Kidney (tissue), 14 donors: ENCODE data around the gene CDC14A. TPM values are rescaled to one million over a fixed set of nuclear protein-coding genes. Genes with fewer than 3 reads are reported as not detected.
A peak's percentile ranks its signal among the peaks of the same experiment; 100 is the strongest.

Experiments used
- DNase-seq, 5 donors: peaks; one replicate each; pipeline ENCODE4 v3.0.0-alpha.2; 2013 to 2020
- FAIRE-seq: peaks from 2 replicates; lab custom pipeline; 2012; peaks lifted over from hg19 to GRCh38; lab: Jason Lieb, UNC
- H3K27ac ChIP-seq, 2 donors: one replicate each; pipeline ENCODE4 v1.7.0; 2013; ENCODE audit warnings: low read depth in 2 of 2, low read length in 2 of 2, inconsistent platforms in 1 of 2
- H3K27me3 ChIP-seq: one replicate; pipeline ENCODE4 v1.7.1; 2013; ENCODE audit warnings: low read length, inconsistent platforms; ENCODE audit not compliant: control insufficient read depth, insufficient read depth
- H3K36me3 ChIP-seq, 3 donors: one replicate each; pipeline versions ENCODE4 v1.7.0 to v1.7.1; 2013; ENCODE audit warnings: low read length in 3 of 3, control low read depth in 1 of 3, inconsistent platforms in 1 of 3; ENCODE audit not compliant: insufficient read depth in 3 of 3, control insufficient read depth in 2 of 3
- H3K4me1 ChIP-seq, 3 donors: one replicate each; pipeline versions ENCODE4 v1.7.0 to v1.7.1; 2013; ENCODE audit warnings: low read length in 3 of 3, inconsistent platforms in 1 of 3, low read depth in 1 of 3; ENCODE audit not compliant: control insufficient read depth in 2 of 3, insufficient read depth in 2 of 3
- H3K4me3 ChIP-seq, 3 donors: one replicate each; pipeline versions ENCODE4 v1.7.0 to v1.8.1; 2013; ENCODE audit warnings: low read length in 3 of 3, control low read depth in 1 of 3, inconsistent platforms in 1 of 3
- H3K9ac ChIP-seq, 3 donors: one replicate each; pipeline versions ENCODE4 v1.7.0 to v1.7.1; 2013; ENCODE audit warnings: low read length in 3 of 3, control low read depth in 1 of 3, inconsistent platforms in 1 of 3
- H3K9me3 ChIP-seq, 3 donors: one replicate each; pipeline versions ENCODE4 v1.7.0 to v1.7.1; 2013; ENCODE audit warnings: low read length in 3 of 3, control low read depth in 1 of 3, inconsistent platforms in 1 of 3; ENCODE audit not compliant: control insufficient read depth in 2 of 3, insufficient read depth in 1 of 3
- CTCF ChIP-seq: IDR thresholded peaks from 3 replicates; pipeline ENCODE4 v1.5.1; 2012; ENCODE audit warnings: mild to moderate bottlenecking, moderate library complexity, borderline replicate concordance; ENCODE audit not compliant: insufficient read depth; ENCODE audit errors: extremely low read depth
- intact Hi-C: fragments of 100-400 bp; cut with DNase I; formaldehyde crosslinking; loops from one replicate; pipeline ENCODE4 v1.11.1; 2022
- polyA plus RNA-seq: library from polyadenylated mRNA; stranded (reverse); fragments of 350-450 nt; fragmentation: Illumina TruSeq; extraction: RNeasy Lipid Tissue Mini Kit (QIAGEN cat#74804); gene quantifications from one replicate; pipeline ENCODE4 v1.2.3, GENCODE V29; 2014; ENCODE audit warnings: low read depth, low replicate concordance; ENCODE audit not compliant: insufficient read depth
- total RNA-seq: library from RNA; stranded (reverse); fragmentation: NEBNext Ultra II Directional; extraction: Animal tissue kit (Norgen Biotek cat#: 25700); gene quantifications from one replicate; pipeline ENCODE4 v1.2.1, GENCODE V29; 2021
- donor health status: control.
- donor health status: control.
- donor health status: control.
- donor health status: control.
- donor health status: control.
- donor health status: DM: yes; HTN: yes; CAD: no.
- donor health status: Normal renal cell carcinoma (clear cell type).

Gene CDC14A
- total and polyA plus RNA-seq, 2 donors from 2014 or later: 4.7 to 11.9 TPM

- FAIRE-seq: no peak
- H3K4me3 ChIP-seq: peak overlapping the region; percentile 22 to 52 (median 51)
- DNase-seq: peak; percentile 47 to 74 (median 56)
- intact Hi-C loops: no loop called here
- no peak overlapping the region for H3K9ac ChIP-seq
- no peaks in the 10 kb centered on the region for H3K36me3 ChIP-seq
- H3K27ac ChIP-seq: no peak overlapping the region
- no peaks in the 10 kb centered on the region for H3K9me3 ChIP-seq
- no peak for TF ChIP-seq CTCF
- peaks cover 18% of the 10 kb centered on the region for H3K27me3 ChIP-seq
- peaks cover 0 to 12% (median 0%) of the 10 kb centered on the region in 3 donors for H3K4me1 ChIP-seq
Observed at GRCh38 chr1:100538913-100539835, 186.9 kb downstream of the CDC14A start.

- Histone ChIP-seq H3K27ac (no peak overlapping the region), H3K4me3 (peak overlapping the region in 2 of 3 donors; percentile 19 to 47), H3K9me3 (no peaks in the 10 kb centered on the region), H3K27me3 (peaks cover 18% of the 10 kb centered on the region), H3K4me1 (peaks cover 0 to 12% (median 0%) of the 10 kb centered on the region in 3 donors), H3K36me3 (no peaks in the 10 kb centered on the region), H3K9ac (no peak overlapping the region)
- FAIRE-seq: no peak
- intact Hi-C loops: no loop called here
- TF ChIP-seq CTCF: no peak
- peak; percentile 43 to 79 (median 55) for DNase-seq
Observed at GRCh38 chr1:100539836-100540536, 187.7 kb downstream of the CDC14A start.

GRCh38 chr1:100542285-100542684 is 190.0 kb downstream of the CDC14A start:
- Histone ChIP-seq H3K27me3 (peaks cover 13% of the 10 kb centered on the region), H3K4me3 (no peak overlapping the region), H3K9me3 (no peaks in the 10 kb centered on the region), H3K27ac (no peak overlapping the region), H3K36me3 (no peaks in the 10 kb centered on the region), H3K9ac (no peak overlapping the region), H3K4me1 (peaks cover 0 to 12% (median 0%) of the 10 kb centered on the region in 3 donors)
- intact Hi-C loops: no loop called here
- no peak for DNase-seq
- no peak for FAIRE-seq
- no peak for TF ChIP-seq CTCF
